Ramos (cell line): ENCODE data around the gene POU2AF3.
"Not testable (repeated sequence)": the region's sequence is repeated elsewhere in the genome, so short reads cannot be mapped to it uniquely, and the experiment has no call there.

ENCODE experiments used
- in situ Hi-C: fragments of 300-500 bp; cut with MboI; formaldehyde crosslinking; loops from one replicate; pipeline ENCODE4 v1.14.3; 2022; ENCODE audit warnings: low sequenced_read_pairs; ENCODE audit not compliant: unreplicated experiment

Gene POU2AF3, protein sequence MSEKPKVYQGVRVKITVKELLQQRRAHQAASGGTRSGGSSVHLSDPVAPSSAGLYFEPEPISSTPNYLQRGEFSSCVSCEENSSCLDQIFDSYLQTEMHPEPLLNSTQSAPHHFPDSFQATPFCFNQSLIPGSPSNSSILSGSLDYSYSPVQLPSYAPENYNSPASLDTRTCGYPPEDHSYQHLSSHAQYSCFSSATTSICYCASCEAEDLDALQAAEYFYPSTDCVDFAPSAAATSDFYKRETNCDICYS

DNA sequence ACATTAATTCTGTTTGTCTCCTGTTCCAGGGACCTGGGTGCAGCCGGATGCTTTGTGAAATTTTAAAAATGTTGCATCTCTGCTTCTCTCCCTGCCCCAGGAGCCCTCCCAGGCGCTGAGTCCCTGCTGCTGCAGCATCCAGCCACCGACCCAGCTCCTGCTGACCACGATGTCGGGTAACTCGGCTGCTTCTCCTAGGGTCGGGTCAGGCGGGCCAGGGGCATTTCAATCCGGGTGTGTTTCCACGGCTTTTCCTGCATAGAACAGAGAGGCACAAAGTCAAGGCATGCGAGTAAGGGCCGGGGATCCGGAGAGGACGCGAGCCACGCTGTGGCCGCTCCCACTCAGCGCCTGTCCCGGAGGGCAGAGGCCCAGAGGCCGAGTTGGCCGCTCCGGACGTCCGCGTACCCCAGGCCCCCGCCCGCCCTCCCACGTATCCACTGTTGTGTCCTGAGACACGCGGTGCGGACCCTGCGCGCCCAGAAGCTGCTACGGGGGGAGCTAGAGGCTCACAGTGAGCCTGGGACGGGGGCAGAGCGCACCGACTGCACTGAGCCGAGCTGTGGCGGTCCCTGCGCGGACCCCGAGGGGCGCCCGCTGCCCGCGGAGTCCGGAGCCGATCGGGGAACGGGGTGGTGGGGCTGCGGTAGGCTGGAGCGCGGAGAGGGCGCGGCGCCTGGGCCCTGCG, at the start of gene POU2AF3:
Gene POU2AF3, plus strand, starts transcription at position 134 of the 688 bp plus-strand sequence. Its CDS starts 36 bp downstream, at position 170.
- in situ Hi-C loops: no loop called here

DNA sequence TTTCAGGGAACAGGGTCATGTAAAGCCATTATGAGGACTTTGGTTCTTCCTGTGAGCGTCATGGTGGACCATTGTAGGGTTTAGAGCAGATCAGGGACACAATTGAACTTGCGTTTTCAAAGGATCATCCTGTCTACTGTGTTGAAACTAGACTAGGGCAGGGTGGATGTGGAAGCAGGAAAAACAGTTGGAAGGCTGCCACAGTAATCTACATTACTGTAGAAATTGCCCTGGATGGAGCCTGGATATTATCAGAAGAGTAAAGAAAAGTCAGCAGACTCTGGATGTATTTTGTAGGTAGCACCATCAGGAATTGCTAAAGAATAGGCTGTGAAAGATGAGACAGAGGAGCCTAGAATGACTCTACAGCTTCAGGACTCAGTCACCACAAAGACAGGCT, 47.4 kb upstream of the POU2AF3 start:
- in situ Hi-C loops: no loop called here

DNA sequence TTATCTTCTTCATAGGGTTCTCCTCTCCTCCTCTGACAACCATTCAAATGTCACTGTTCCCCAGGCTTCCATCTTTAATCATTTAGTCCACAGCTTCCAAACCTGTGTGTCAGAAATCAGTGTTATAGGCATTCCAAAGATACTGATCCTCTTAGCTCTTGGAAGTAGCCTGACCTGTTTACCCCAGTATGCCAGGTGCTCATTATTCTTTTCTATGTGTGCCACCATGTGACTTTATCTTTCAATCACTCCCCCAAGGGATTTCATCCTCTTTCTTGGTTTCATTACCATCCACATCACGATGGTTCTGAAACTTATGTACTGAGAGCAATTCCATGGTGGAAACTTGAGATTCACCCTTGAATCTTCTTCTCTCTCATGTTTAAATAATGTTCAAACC, 45.2 kb upstream of the POU2AF3 start:
- in situ Hi-C loops: no loop called here

DNA sequence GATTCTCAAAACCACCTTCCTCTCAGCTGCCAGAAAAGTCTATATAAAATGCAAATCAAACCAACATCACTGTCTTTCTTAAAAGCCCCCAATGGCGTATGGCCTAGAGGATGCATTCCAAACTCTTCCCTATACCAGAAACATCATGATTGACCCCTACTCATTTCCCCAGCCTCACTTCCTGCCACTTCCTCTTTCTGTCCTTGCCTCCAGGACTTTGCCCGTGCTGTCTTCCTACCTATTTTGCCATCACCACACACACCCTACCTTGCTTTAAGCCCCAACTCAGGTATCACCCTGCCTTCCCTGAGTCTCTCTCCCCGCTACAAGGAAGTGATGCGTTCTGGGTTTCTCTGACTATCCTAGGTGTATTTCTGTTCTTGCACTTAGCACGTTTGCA, 44.7 kb upstream of the POU2AF3 start:
- in situ Hi-C loops: no loop called here

DNA sequence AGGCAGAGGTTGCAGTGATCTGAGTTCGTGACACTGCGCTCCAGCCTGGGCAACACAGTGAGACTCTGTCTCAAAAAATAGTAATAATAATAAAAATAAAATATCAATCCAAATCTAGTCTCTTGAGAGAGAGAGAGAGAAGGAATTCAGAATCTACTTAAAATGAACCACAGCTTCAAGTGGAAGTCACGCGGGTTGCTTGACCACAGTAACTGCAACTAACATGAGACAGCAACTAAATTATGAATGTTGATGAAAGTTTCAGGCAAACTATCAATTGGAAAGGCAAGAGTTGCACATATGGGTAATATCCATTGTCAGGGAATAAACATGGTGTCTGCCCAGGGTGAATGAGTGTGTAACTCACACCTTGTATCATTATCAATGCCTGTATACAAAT, 40.3 kb upstream of the POU2AF3 start:
- in situ Hi-C loops: no loop called here

DNA sequence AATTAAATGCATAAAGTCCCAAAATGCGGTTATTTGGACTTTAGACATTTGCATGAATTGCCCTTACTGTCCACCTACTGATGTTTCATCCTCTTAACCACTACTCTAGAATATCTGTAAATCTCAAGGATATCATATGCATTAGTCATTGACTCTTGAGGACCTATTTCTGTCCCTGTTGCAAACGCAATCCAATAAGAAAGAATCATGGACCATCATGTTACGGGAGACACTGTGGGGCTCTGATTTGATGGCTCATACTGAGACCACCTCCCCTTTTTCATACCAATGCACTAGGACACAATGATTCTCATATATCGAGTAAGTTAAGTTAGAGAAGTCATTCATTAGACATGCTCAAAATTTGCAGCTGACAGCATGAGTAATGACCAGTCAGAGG, 38.5 kb upstream of the POU2AF3 start:
- in situ Hi-C loops: no loop called here

DNA sequence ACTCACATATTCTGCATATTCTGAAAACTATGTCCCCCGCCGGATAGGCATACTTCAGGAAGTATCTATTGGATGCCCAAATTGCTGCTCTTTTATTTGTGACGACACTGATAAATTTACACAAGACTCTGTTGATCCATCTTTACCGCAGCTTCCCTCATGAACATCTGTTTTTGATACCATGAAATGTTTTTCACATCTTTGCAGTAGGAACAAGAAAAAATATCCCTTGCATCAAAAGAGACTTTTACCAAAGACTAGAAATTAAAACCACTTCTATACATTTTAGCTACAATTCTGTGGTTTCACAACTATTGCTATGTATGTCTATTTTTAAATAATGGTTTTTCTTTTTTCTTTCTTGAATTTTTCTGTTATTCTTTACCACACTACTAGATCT, 37.5 kb upstream of the POU2AF3 start:
- in situ Hi-C loops: no loop called here

DNA sequence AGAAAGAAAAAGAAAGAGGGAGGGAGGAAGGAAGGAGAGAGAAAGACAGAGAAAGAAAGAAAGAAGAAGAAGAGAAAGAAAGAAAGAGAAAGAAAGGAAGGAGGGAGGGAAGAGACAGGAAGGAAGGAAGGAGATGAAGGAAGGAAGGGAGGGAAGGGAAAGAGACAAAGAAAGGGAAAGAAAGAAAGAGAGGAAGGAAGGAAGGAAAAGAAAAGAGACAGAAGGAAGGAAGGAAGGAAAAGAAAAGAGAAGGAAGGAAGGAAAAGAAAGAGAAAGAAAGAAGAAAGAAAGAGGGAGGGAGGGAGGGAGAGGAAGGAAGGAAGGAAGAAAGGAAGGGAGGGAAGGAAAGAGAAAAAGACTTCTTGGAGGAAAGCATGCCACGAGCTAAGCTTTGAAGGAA, 33.7 kb upstream of the POU2AF3 start:
- in situ Hi-C loops: no loop called here

DNA sequence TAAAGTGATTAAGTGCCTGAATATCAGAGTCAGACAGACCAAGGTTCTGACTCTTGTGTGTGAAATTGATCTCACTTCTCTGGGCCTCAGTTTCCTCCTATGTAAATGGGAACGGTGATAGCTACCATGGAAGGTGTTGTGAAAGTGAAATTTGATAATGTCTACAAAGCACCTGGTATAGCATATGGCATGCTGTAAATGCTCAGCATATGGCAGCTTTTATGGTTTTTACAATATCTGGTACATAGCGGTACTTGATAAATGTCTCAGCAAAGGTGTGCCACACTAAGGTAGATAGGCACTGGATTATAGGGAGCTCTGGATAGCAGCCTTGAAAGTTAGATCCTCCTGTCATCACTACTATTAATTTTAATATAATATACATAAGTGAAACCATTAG, 32.9 kb upstream of the POU2AF3 start:
- in situ Hi-C loops: no loop called here

DNA sequence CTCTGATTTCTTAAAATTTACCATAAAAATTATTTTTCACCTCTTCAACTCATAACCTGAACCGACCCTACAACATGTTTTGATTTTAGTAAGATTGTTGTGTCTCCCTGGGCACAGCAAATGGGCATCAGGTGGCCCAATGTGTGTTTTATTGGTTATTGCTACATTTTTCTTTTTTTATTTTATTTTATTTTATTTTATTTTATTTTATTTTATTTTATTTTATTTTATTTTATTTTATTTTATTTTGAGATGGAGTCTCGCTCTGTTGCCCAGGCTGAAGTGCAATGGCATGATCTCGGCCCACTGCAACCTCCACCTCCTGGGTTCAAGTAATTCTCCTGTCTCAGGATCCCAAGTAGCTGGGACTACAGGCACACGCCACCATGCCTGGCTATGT, 30.0 kb upstream of the POU2AF3 start:
- in situ Hi-C loops: not testable (repeated sequence)

DNA sequence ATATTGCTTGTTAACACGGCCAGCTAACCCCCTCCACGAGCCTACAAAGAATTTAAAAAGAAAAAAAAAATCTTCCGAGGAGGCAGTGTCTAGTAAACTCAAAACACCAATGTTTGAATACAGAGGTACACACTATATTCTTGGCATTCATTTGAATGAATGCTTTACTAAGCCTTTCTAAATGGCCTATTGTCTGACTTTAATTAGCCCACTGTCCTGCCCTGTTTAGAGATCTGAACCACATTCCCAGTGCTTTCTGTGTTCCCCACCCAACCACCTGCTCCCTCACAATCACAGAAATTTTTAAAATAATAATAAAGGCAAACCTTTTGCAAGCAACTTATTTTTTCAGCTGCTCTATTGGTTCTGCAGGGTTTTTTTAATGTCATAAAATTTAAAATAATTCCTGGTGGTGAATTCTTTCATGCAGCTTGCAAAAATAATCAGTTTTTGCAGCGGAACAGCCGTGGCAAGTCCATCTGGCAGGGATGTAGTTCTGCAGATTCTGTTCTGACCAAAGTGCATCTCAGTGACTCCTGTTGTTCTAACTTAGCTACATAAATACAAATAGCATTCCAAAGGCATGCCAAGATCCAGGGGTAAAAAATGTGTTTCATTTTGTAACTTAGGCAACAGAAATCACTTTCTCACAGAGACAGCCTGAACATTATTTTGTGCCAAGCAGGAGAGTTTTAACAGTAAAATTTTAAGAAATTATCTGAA, 29.0 kb upstream of the POU2AF3 start:
- in situ Hi-C loops: no loop called here

DNA sequence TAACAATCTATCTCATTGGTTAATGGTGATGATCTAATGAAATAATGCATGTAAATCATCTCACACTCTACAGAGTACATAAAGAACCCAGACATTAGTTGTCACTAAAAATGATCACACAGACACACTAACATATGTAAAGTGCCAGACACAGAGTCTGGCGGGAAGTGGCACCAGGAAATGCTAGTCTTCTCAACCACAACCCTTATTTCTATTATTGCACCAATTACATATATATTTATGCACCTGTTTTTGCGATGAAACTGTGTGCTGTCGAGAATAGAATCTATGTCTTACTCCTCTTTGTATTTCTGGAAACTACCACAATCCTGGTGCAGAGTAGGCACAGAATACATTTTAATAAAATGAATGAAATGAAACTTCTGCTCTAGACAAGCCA, 25.9 kb upstream of the POU2AF3 start:
- in situ Hi-C loops: no loop called here

DNA sequence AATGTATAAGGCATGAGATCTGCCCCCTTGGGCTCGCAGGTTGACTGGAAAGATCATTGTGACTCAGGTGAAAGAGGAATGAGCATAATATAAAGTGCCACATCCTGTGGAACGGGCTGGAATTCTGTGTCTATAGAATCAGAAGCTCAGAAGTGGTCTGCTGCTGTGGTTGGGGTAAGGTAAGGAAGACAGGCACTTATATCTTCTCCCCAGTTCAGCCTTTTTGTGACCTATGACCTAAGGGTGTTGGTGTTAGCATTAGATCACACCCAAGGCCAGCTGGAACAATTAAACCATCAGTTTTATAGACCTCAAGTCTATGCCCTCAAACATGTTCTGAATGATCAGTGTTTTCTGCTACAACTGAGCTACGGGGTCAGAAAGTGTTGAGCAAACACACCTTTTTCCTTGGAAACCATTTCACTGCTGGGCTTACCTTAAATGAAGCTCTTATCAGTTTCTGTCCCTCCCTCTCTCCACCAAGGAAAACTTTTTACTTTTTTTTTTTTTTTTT, 15.7 kb upstream of the POU2AF3 start:
- in situ Hi-C loops: loop anchor here (5.0 kb wide), 2 partner anchors 90 to 140 kb away; no protein-coding TSS in a partner anchor

DNA sequence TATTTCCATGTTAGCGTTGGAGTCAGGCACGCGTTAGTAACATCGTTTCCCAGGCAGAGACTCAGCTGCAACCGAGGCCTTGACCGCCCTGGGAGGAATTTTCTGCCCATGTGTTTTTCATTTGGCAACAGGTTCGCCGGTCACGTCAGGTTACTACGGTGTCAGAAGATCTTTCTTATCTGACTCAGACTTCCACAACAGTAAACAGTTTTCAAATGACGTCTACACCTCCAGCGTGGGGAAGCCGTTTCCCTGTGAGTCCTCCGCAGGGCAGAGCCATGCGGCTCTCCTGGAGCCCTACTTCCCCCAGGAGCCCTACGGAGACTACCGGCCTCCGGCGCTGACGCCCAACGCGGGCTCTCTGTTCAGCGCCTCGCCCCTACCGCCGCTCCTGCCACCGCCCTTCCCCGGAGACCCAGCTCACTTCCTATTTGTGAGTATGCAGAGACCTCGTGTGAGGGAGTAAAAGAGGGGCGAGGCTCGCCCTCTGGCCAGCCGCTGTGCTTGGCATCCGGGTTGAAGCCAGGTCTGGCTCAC, 14.3 kb upstream of the POU2AF3 start:
- in situ Hi-C loops: loop anchor here (5.0 kb wide), 2 partner anchors 88 to 138 kb away; no protein-coding TSS in a partner anchor

DNA sequence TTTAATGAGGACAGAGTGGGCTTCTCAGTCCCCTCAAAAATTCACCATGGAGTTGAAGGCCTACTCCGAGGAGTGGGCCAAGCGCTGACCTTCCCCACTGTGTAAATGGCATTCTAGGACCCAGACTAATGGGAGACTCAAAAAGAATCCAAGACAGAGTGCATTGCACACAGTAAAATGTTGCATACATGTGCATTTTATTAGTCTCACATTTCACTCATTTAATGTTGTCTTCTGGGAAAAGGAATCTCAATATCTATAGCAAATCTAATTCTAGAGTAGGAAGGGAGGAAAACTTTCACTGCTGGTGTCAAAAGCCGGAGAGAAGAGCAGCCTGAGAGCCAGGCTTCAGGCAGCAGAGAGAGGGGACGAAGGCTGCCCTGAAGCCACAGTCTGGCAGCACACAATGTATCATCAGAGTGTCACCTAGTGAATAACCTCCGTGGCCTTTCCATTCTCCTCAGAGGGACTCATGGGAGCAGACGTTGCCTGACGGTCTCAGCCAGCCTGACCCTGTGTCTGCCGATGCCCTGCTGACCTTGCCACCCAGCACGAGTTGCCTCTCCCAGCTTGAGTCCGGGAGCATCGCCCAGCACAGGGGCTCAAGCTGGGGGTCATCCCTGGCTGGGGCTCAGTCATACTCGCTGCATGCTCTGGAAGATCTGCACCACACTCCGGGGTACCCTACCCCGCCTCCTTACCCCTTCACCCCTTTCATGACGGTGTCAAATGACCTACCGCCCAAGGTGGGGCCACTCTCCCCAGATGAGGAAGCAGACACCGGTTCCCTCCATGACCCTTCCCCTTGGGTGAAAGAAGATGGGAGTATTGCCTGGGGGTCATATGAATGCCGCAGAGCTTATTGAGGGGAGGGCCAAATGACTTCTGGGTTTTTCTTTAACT, 12.9 kb upstream of the POU2AF3 start:
- in situ Hi-C loops: no loop called here

DNA sequence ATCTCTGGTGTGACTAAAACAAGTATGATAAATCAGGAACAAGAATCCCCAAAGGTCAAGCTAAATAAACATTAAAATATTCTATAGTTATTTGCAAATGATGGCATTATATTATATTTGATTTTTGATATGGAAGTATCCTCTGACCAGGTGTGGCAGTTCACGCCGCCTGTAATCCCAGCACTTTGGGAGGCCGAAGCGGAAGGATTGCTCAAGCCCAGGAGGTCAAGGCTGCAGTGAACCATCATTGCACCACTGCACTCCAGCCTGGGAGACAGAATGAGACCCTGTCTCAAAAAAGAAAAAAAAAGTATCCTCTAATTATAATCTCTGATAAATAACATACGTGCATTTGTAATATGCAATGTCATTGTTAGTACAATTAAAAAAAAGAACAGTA, 6.6 kb upstream of the POU2AF3 start:
- in situ Hi-C loops: no loop called here

DNA sequence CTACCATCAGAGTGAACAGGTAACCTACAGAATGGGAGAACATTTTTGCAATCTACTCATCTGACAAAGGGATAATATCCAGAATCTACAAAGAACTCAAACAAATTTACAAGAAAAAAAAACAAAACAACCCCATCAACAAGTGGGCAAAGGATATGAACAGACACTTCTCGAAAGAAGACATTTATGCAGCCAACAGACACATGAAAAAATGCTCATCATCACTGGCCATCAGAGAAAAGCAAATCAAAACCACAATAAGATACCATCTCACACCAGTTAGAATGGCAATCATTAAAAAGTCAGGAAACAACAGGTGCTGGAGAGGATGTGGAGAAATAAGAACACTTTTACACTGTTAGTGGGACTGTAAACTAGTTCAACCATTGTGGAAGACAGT, 5.9 kb upstream of the POU2AF3 start:
- in situ Hi-C loops: not testable (repeated sequence)

DNA sequence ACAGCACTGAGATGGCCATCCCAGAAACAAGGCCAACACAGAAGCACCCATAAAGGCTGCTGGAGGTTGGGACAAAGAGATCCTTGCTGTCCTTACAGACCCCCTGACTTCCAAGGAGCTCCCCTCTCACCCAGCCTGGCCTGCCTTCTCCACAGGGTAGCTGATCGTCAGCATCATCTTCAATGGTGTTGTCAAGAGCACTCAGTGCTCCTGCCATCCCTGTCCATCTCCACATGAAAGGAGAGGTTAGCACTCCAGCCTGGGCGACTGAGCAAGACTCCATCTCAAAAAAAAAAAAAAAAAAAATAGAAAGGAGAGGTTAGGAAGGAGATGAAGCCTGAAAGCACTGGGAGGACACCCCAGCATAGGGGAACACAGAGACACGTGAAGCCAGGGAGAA, 2.1 kb upstream of the POU2AF3 start:
- in situ Hi-C loops: no loop called here

DNA sequence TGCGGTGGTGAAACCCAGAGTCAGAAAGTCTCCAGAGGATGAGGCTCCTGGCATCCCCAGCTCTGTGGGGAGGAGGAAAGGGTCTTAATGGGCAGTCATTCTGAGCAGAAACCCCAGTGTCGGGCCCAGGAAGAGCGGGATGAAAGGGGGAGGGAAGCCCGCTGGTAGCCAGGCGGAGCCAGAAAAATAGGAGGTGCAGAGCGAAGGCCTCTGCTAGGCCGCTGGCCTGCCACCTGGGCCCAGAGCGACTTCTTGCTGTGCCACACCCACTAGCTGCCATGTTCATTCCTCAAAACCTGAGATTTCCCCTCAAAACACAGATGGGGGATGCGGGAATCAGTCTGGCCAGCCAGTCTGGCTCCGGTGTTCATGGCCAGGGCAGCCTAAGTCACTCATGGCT, 650 bp upstream of the POU2AF3 start:
- in situ Hi-C loops: no loop called here
